Astrocyte of the cerebellum (primary cell): ENCODE measurements around the gene NFATC2.

ENCODE experiments used
- DNase-seq: peaks from one replicate; pipeline ENCODE4 v3.0.0-alpha.2; 2011; ENCODE audit warnings: low read depth
- H3K4me3 ChIP-seq: 2 replicates; pipeline ENCODE4 v1.5.1; 2011; ENCODE audit warnings: mild to moderate bottlenecking, low read depth, low read length, moderate library complexity
- CTCF ChIP-seq: IDR thresholded peaks from 2 replicates; pipeline ENCODE4 v1.5.1; 2012; ENCODE audit warnings: low read length, low read depth, moderate library complexity, mild to moderate bottlenecking; ENCODE audit errors: missing control alignments
- in situ Hi-C: cut with HindIII; loops from 2 replicates; pipeline ENCODE4 v1.10.0; 2017; ENCODE audit warnings: low sequenced_read_pairs

Gene NFATC2

GRCh38 chr20:51423290-51423667 is 119.2 kb downstream of the NFATC2 start:
- DNase-seq = no peak
- TF ChIP-seq CTCF = no peak
- in situ Hi-C loops = no loop called here
- H3K4me3 ChIP-seq = no peak overlapping the region

GRCh38 chr20:51422514-51423289 is 119.8 kb downstream of the NFATC2 start:
- no peak for TF ChIP-seq CTCF
- DNase-seq = no peak
- no peak overlapping the region for H3K4me3 ChIP-seq
- in situ Hi-C loops = no loop called here

GRCh38 chr20:51420805-51421204 is 121.7 kb downstream of the NFATC2 start:
- in situ Hi-C loops = no loop called here
- TF ChIP-seq CTCF = no peak
- no peak overlapping the region for H3K4me3 ChIP-seq
- DNase-seq = no peak

- in situ Hi-C loops = no loop called here
- H3K4me3 ChIP-seq = no peak overlapping the region
- no peak for TF ChIP-seq CTCF
- DNase-seq = no peak
Observed at GRCh38 chr20:51420111-51420510, 122.4 kb downstream of the NFATC2 start.

- no peak overlapping the region for H3K4me3 ChIP-seq
- in situ Hi-C loops = loop anchor here (10.0 kb wide), 1 partner anchor 175 kb away; no protein-coding TSS in a partner anchor
- TF ChIP-seq CTCF = no peak
- no peak for DNase-seq
Observed at GRCh38 chr20:51419646-51420045, 122.9 kb downstream of the NFATC2 start.

- no peak overlapping the region for H3K4me3 ChIP-seq
- in situ Hi-C loops = loop anchor here (10.0 kb wide), 1 partner anchor 176 kb away; no protein-coding TSS in a partner anchor
- TF ChIP-seq CTCF = no peak
- DNase-seq = no peak
Observed at GRCh38 chr20:51419231-51419630, 123.3 kb downstream of the NFATC2 start.
